ENCODE results near the gene GPR68.
"Not testable (repeated sequence)": the region's sequence is repeated elsewhere in the genome, so short reads cannot be mapped to it uniquely, and the experiment has no call there.

The GPR68 gene

GRCh38 chr14:91252871-91253794 lies 8.6 kb upstream of the GPR68 start:
- peak; percentile 42 to 51 for DNase-seq

DNA sequence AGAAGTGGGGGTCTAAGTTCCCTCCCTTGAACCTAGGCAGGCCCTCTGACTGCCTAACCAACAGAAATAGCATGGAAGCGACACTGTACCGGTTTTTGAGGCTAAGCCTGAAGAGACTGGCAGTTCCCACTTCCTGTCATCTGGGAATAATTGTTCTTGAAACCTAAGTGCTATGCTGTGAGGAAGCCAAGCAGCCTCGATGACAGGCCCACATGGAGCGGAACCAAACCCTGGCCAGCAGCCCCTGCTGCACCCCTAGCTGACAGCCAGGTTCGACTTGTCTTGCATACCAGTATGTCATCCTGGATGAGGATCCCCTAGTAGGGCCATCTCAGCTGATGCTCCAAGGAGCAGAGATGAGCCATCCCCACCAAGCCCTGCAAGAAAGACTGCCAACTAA lies 6.4 kb upstream of the GPR68 start:
- no peak for DNase-seq

GRCh38 chr14:91249841-91250616 lies 5.5 kb upstream of the GPR68 start:
- no peak for DNase-seq

GRCh38 chr14:91246051-91246852 lies 1.7 kb upstream of the GPR68 start:
- peak; percentile 45 to 84 for DNase-seq

- not testable (repeated sequence) for DNase-seq
These were observed 1.1 kb upstream of the GPR68 start for GRCh38 chr14:91245616-91246015.

DNA sequence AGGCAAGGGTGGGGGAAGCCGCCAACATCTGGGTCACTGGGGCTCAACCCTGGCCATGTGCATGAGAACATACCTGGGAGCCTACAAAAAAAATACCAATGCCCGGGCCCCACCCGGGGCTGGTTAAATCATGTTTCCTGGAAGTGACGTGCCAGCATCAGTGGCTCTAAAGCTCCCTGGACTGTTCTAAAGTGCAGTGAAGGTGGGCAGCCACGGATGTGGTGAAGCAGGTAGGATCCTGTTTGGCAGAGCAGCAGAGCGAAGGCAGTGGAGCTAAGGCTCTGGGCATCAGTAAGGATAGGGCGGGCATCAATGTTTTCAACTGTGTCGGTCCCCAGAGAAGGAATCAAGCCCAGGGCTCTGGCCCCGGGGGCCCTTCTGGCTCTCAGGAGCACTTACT lies 525 bp upstream of the GPR68 start:
- peak; percentile 57 to 79 for DNase-seq

DNA sequence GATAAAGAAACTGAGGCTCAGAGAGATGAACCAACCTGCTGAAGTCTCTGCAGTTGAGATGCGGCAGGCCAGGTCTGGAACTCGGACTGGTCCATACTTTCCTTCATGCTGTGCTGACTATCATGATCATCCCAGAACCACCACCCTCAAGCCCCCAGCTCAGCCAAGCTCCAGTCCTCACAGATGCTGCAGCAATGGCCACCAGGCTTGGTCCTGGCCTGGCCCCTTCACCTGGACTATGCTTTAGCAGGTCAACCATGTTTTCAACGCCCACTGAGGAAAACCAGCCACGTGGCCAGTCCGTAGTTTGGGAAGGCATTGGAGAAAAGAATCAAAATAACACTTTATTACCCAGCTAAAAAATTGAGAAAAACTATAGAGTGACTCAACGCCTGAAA lies 1.4 kb downstream of the GPR68 start:
- DNase-seq: no peak

DNA sequence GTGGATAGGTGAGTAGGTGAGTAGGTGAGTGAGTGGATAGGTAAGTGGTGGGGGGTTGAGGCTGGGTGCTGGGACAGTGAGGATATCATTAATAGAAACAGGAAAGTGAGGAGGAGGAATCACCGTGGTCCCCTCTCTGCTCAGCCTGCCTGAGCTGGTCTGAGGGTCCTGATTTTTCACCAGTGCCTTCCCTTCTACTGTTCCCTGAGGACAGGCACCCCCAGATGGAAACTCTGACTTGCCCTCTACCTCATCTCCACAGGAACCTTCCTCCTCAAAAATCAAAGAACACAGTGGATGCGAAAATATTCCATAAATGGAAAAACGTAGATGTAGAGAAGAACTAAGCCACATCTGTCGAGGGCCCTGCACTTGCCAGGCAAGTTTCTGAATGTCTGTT lies 1.9 kb downstream of the GPR68 start:
- no peak for DNase-seq

GRCh38 chr14:91241863-91242262 lies 2.6 kb downstream of the GPR68 start:
- peak in 1 of 2 experiments; percentile 45 for DNase-seq

- no peak for DNase-seq
These were observed 5.8 kb downstream of the GPR68 start for GRCh38 chr14:91238661-91239060.

DNA sequence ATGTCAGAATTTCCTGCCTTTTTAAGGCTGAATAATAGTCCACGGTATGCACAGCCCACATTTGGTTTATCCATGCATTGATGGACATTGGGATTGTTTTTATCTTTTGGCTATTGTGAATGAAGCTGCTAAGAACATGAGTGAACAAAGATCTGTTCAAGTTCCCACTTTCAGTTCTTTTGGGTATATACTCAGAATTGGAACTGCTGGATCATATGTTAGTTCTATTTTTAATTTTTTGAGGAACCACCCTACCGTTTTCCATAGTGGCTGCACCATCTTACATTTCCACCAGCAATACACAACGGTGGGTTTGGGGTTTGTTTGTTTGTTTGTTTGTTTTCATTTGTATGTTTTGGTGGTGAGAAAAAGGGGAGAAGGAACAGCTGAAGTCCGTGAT lies 6.4 kb downstream of the GPR68 start:
- DNase-seq: no peak

DNA sequence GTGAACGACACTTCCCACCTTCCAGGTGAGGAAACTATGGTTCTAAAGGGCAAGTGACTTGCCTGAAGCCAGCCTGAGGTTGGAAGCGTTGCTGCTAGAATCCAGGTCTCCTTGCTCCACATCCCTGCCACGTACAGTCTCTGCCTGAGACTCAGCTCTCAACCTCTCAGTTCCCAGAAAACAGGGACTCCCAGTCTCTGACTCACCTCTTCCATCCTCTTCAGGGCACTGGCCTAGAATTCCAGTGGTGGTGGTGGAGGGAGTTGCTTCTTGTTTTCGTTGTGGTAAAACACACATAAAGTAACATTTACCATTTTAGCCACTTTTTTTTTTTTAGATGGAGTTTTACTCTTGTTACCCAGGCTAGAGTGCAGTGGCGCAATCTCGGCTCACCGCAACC lies 7.3 kb downstream of the GPR68 start:
- DNase-seq: no peak

DNA sequence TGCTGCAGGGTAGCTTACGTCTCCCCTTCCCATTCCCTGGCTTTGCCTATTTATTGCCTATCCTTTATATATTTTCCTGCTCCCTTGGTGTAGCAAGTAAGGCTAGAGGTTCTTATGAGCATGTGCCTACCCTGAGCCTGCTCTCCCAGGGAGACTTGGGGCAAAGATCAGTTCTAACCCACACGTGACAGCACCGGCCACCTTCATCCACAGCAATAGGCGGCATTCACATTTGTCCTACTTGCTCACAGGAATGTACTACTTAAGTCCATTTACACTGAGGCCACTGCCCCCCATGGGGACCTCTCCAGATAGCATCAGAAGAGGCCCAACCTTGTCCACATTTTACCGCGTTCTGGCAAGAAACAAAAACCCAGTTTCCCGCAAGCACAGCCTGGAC lies 8.7 kb downstream of the GPR68 start:
- DNase-seq: no peak

DNA sequence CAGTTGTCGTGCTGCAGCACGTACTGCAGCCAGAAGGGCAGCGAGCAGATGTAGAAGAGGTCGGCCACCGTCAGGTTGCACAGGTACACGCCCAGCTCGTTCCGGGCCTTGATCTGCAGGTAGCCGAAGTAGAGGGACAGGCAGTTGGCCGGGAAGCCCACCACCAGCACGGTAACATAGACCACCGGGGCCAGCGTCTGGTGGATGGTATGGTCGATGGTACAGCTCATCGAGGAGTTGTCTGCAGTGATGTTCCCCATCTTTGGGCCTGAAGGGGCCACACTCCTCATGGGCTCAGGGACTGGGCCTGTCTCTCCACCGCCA lies 9.8 kb downstream of the GPR68 start:
- DNase-seq: no peak

DNA sequence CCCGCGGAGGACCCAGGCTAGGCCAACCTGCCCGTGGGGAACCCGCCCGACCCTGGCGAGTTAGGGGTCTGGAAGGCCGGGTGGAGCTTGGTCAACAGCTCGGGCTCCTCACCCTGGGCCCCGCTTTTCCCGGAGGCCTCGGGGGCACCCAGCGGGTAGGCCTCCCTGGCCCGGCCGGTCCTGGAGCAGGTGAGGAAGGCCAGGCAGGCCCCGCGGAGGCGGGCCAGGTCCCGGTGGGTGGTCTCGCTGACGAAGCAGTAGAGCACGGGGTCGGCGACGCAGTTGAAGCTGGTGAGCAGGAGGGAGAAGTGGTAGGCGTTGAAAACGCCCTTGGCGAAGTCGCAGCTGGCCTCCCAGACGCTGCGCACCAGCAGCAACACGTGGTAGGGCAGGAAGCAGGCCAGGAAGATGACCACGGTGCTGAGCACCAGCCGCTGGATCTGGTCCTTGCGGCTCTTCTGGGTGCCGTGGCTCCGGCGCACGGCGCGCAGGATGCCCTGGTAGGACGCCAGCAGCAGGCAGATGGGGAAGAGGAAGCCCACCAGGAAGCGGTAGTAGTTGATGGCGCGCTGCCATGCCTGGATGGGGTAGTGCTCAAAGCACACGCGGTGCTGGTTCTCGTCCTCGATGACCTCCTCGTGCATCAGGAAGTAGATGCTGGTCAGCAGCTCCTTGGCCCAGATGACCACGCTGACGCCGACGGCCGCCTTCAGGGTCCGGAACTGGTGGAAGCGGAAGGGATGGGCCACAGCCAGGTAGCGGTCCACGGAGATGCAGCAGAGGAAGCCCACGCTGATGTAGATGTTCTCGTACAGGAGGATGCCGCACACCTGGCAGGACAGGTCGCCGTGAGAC lies 10.3 kb downstream of the GPR68 start:
- no peak for DNase-seq

- DNase-seq: no peak
These were observed 11.9 kb downstream of the GPR68 start for GRCh38 chr14:91232603-91233002.

DNA sequence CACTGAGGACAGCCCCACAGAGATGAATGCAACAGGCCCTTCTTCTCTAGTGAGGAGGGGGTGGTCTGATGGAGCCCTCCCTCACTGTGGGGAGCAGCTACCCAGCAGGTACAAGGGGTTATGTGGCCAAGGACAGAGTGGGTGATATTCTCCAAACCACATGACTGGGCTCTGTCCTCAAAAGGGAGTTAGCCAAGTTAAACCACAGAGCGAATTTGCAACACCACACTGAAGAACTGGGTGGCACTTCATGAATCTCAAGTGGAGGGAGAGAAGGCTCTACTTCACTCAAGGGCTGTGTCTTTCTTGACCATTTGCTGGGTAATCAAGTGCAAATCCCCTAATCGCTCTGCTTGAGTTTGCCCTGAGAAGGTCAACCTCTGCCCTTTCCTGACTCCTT lies 12.5 kb downstream of the GPR68 start:
- DNase-seq: no peak

GRCh38 chr14:91231446-91231845 lies 13.1 kb downstream of the GPR68 start:
- DNase-seq: no peak

- DNase-seq: no peak
These were observed 14.0 kb downstream of the GPR68 start for GRCh38 chr14:91230397-91231035.

GRCh38 chr14:91229743-91230200 lies 14.7 kb downstream of the GPR68 start:
- DNase-seq: peak in 1 of 2 experiments; percentile 59

GRCh38 chr14:91229005-91229382 lies 15.5 kb downstream of the GPR68 start:
- no peak for DNase-seq
